HG03139 (cell line): Measurements from ENCODE around the gene CCDC117.
"Not testable (repeated sequence)": the region's sequence is repeated elsewhere in the genome, so short reads cannot be mapped to it uniquely, and the experiment has no call there.

Experiments
- ATAC-seq: cut with Tn5 transposase; IDR thresholded peaks from one replicate; pipeline ENCODE4 v1.9.1; 2021; ENCODE audit not compliant: unreplicated experiment

Gene CCDC117, protein sequence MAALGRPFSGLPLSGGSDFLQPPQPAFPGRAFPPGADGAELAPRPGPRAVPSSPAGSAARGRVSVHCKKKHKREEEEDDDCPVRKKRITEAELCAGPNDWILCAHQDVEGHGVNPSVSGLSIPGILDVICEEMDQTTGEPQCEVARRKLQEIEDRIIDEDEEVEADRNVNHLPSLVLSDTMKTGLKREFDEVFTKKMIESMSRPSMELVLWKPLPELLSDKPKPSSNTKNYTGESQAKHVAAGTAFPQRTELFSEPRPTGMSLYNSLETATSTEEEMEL

DNA sequence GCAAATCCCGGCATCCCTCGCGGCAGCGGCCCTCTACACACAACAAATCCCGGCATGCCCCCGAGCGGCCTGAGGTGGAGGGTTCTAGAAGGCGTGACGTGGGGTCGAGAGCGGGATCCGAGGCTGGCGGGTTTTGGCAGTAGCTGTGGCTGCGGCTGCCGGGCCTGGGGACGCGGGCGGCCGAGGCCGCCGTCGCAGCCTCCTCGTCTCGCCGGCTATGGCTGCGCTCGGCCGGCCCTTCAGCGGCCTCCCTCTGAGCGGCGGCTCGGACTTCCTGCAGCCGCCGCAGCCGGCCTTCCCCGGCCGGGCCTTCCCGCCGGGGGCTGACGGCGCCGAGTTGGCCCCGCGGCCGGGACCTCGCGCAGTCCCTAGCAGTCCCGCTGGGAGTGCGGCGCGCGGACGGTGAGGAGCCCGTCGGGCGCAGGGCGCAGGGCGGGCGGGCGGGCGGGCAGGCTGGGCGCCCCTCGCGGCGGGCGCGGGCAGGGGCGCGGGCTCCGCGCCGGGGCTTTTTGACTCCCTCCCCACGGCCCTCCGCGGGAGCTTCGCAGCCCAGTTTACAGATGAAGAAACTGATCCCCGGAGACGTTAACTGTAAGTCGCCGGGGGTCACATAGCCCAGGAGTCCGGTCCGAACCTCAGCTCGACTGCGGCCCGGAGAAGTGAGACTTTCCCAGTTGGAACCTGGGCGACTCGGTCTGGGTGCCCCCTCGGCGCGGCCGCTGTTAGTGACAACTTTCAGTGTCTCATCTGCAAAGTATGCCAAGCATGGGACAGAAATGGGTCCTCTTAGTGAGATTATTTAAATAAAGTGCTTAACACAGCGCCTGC, at the start of gene CCDC117:
CCDC117 (plus strand) TSS at position 63 of the 828 bp plus-strand sequence; CDS start at position 218, 155 bp downstream.
- peak; percentile 88 for ATAC-seq

DNA sequence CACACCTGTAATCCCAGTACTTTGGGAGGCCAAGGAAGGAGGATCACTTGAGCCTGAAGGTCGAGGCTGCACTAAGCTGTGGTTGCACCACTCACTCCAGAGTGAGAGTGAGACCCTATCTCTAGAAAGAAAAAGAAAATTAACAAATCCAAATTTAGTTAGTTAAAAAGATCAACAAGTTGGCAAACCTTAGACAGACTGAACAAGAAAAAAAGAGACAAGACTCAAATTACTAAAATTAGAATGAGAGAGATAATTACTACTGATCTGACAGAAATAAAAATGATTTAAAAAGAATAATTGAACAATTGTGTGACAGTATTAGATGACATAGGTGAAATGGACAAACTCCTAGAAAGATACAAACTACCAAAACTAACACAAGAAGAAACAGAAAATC, 44.5 kb upstream of the CCDC117 start:
- ATAC-seq, result no peak

DNA sequence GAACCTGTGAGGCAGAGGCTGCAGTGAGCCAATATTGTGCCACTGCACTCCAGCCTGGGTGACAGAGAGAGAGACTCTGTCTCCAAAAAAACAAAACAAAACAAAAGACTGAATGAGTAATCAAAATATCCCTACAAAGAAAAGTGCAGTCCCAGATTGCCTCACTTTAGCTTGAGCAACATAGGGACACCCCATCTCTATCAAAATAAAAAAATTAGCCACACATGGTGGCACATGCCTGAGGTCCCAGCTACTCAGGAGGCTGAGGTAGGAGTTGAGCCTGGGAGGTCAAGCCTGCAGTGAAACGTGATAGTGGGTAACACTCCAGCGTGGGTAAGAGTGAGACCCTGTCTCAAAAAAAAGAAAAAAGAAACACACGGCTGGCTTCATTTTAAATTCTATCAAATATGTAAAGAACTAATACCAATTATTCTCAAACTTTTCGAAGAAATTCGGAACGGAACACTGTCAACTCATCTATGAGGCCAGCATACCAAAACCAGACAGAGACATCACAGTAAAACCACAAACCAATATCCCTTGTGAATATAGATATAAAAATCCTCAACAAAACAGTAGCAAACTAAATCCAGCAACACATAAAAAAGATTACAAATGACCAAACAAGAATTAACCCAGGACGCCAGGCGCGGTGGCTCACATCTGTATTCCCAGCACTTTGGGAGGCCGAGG, 43.7 kb upstream of the CCDC117 start:
- ATAC-seq, result no peak

DNA sequence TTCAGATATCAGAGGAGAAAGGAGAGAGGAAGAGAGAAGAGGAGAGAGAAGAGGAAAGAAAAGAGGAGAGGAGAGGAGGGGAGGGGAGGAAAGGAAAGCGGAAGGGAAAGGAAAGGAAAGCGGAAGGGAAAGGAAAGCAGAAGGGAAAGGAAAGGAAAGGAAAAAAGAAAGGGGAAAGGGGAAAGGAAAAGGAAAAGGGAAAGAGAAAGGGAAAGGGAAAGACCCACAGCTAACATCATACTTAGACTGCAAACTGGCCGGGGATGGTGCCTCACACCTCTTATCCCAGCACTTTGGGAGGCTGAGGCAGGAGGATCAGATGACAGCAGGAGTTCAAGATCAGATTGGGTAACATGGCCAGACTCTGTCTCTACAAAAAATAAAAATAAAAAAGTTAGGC, 42.3 kb upstream of the CCDC117 start:
- ATAC-seq, result no peak

DNA sequence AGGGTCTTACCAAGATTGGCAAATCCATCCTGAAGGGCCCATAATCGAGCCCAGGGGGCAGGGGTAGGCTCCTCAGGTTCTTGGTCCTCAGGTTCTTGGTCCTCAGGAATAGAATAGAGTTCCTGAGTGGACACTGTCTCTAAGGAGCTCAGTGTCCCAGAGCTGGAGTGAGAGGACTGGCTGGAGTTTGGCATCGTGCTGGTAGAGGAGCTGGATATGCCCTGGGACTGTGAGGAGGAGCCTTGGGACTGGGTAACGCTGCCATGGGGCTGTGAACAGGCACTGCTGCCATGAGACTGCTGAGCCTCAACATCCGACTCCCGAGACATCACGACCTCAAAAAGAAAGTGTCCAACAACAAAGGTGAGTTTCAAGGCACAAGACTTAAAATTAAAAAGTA, 38.1 kb upstream of the CCDC117 start:
- no peak for ATAC-seq

DNA sequence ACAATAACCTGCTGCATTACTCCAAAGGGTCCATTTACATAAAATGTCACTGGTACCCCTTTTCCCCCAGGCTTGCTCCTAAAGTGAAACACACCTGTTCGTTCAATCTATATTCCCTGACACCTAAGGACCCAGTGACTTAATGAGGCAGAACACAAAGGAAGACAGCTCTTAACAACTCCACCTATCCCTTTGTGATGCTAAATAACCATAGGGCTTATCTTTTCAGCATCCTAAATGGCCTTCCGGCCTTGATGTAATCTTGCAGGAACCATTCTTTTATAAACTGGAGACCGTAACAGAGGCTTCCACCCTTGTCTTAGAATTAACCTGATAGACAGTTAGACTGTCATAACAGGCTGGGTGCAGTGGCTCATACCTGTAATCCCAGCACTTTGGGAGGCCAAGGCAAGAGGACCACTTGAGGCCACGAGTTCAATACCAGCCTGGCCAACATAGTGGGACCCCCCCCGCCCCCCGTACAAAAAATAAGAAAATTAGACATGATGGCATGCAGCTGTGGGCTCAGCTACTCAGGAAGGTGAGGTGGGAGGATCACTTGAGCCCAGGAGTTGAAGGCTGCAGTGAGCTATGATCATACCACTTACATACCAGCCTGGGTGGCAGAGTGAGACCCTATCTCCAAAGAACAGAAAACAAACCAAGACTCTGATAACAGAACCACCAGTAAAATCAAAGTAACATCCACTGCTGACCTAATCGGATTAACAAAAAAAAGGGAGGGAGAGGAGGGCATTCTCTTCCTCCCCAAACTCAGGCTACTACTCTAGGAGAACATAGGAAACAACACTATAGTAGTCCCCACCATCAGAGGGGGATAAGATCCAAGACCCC, 36.0 kb upstream of the CCDC117 start:
- ATAC-seq, result no peak

DNA sequence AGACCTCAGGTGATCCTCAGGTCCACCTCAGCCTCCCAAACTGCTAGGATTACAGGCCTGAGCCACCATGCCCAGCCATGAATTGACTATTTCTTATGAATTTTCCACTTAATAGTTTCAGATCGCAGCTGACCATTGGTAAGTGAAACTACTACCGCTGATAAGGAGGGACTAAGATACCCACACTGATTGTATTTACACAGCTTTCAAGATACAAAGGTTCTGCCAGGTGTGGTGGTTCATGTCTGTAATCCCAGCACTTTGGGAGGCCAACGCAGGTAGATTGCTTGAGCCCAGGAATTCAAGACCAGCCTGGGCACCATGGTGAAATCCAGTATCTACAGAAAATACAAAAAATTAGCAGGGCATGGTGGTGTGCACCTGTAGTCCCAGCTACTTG, 34.8 kb upstream of the CCDC117 start:
- no peak for ATAC-seq

DNA sequence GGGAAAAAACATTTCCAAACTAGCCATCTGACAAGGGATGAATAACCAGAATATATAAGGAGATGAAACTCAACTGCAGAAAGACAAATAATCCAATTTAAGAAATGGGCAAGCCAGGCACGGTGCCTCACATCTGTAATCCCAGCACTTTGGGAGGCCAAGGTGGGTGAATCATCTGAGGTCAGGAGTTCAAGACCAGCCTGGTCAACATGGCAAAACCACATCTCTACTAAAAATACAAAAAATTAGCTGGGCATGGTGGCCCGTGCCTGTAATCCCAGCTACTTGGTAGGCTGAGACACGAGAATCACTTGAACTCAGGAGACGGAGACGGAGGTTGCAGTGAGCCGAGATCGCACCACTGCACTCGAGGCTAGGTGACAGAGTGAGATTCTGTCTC, 33.6 kb upstream of the CCDC117 start:
- ATAC-seq, result not testable (repeated sequence)

DNA sequence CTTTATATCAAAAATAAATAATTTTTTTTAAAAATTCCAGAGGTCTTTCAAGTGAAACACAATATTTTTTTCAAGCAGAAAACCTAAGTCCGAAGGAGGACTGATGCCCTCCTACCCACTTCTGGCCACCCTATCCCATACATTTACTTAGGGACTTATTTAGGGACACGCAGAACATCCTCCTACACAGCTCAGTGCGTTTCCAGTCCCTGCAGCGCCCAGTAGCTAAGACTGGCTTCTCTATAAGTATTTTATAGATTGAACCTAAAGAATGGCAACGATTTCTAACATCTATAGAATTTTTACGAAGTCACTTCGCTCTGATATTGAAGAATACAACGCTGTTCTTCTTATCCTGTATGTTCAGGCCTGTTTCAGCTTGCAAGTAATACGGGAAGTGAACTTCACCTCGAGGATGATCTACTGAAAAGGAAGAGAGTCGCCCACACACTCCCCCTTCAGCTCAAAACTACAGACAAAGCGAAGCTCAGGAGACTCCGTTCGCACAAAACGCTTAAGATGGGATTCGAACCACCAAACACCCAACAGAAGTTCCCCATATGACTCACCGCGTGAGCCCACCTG, 31.2 kb upstream of the CCDC117 start:
- ATAC-seq, result no peak

DNA sequence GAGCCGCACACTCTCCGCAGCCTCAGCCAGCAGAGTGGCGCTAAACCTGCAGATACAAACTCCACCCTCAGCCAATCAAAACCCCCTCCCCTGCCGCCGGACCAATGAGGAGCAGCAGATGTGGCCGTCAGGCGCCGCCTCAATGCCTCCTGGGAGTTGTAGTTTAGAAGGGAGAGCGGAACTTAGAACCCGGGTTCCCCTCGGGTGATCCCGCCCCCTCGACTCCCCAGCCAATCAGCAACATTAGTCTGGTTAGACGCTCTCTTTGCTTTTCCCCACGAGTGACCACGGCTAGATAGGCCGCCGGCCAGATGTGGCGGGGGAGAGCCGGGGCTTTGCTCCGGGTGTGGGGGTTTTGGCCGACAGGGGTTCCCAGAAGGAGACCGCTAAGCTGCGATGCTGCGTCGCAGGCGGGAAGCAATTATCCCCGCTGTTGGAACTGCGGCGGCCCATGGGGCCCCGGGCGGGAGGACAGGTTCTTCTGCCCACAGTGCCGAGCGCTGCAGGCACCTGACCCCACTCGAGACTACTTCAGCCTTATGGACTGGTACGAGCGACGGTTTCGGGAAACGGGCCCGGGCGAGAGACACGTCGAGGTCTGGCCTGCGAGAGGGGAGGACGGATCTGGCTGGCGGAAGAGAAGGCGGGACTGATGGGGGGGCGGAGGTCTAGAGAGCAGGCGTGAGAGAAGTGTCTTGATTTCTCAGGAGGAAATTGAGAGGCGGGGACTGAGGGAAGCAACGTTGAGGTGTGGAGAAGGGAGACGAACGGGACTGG, 30.5 kb upstream of the CCDC117 start, which contains the start of the genes CHEK2 and HSCB:
CHEK2 (minus strand) TSS at position 36 of the 777 bp plus-strand sequence. CDS start 7,099 bp downstream, outside the sequence.
HSCB (plus strand) TSS at position 255 of the 777 bp plus-strand sequence; CDS start at position 312, 57 bp downstream.
- peak; percentile 92 for ATAC-seq

DNA sequence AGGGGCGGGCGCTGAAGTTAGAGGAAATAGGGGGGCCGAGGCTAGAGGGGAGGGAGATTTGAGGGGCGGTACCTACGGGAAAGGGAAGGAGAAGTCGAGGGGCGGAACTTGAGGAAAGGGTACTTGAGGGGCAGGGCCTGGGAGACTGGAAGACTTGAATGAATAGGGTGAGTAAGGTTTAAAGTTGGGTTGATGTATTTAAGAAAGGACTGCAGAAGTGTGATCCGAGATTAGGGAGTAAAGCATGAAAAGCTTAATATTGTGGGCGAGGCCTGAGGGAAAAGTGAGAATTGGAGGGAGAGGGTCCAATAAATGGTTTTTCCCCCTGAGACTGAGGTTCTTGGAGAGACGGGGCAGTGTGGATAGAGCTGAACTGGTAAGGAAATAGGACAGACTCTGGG, 29.9 kb upstream of the CCDC117 start:
- ATAC-seq, result no peak

DNA sequence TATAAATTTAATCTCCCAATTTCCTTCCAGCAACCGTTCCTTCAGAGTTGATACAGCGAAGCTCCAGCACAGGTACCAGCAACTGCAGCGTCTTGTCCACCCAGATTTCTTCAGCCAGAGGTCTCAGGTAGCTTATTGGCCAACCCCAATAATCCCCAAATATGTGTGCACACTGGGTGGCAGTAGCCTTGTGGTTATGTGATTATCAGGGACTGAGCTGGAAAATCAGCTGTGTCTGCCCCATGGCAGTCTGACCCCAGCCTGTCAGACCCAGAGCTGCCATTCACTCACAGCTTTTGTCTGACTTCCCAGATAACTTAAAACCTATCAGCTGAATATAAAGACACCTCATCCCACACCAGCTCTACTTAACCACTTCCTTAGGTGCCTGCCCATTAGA, 28.6 kb upstream of the CCDC117 start:
- no peak for ATAC-seq

DNA sequence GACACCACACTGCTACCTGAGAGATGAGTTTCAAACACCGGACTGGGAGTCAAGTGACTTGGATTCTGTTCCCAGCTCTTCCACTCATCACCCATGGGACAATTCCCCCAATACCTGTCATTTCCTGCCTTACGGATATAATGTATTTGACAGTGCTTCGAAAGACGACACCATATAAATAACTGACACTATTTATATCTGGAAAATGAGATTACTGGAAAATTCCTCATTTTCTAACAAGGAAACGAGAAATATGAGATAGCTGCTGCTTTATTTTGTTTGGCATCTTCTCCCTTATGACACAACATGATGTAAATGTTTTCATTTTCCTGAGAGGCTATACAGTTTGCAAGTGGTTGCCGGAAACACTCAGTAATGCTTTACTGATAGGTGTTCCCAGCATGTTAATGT, 22.0 kb upstream of the CCDC117 start:
- ATAC-seq, result no peak

DNA sequence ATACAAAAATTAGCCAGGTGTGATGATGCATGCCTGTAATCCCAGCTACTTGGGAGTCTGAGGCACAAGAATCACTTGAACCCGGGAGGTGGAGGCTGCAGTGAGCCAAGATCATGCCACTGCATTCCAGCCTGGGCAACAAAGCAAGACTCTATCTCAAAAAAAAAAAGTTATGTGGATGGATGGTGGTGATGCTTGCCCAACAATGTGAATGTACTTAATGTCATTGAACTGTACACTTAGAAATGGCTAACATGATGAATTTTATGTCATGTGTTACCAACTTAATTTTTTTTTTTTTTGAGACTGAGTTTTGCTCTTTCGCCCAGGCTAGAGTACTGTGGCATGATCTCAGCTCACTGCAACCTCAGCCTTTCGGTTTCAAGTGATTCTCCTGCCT, 18.0 kb upstream of the CCDC117 start:
- ATAC-seq, result not testable (repeated sequence)

DNA sequence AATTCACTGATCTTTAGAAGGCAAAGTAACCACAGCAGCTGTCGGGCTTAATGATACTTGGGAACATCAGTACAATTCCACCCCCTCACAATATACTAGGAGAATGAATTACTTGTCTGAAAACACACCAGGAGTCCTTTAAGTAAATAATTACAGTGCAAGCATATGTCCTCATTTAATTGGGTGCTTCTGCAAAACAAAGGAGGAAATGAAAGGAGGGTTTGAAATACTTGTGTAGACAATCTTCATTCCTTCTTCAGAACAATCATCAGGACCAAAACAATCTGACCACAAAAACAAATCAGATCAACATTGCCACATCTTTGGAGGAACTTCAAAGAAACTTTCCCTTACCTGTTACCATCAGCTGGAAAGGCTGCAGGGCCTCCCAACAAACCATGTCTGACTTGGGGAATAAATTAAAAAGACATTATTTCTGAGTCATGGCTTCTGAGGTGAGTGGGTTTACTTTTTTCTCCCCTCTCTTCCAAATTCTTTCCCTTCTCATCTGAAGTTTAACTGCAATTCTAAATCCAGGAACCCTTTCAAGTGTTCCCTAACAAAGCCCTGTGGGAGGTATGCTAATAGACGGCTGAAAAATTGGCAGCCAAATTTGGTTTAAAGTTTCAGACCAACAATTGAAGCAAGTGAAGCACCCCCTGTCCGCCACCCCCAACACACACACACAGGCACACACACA, 12.5 kb upstream of the CCDC117 start:
- no peak for ATAC-seq

DNA sequence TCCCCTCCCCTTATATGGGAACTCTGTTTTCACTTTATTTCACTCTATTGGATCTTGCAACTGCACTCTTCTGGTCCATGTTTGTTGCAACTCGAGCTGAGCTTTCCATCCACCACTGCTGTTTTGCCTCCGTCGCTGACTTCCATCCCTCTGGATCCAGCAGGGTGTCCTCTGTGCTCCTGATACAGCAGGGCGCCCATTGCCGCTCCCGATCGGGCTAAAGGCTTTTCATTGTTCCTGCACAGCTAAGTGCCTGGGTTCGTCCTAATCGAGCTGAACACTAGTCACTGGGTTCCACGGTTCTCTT, 11.1 kb upstream of the CCDC117 start:
- no peak for ATAC-seq

DNA sequence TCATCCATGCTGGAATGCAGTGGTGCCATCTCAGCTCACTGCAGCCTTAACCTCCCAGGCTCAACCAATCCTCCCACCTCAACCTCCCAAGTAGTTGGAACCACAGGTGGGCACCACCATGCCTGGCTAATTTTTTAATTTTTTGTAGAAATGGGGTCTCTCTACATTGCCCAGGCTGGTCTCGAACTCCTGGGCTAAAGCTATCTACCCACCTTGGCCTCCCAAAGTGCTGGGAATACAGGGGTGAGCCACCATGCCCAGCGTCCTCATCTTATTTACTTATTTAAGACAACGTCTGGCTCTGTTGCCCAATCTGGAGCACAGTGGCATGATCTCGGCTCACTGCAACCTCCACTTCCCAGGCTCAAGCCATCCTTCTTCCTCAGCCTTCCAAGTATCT, 10.5 kb upstream of the CCDC117 start:
- not testable (repeated sequence) for ATAC-seq

DNA sequence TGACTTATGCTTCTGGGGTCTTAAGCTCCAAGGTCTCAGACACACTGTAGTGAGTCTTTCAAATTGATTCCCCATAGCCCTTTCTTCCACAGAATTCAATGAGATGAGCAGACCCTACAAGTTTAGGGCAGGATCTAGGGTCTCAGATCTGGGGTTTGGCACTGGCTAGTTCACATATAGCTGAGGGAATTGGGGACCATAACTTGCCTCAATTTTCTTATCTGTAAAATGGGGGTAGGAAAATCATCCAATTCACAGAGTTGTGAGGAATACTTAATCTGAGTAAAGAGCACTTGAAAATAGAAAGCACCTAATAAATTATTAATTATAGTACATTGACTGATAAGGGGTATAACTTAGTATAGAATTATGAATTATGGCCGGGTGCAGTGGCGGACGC, 5.9 kb upstream of the CCDC117 start:
- no peak for ATAC-seq
